H1 (cell line): Measurements from ENCODE around the gene SNED1. TPM values are rescaled to one million over a fixed set of nuclear protein-coding genes. Genes with fewer than 3 reads are reported as not detected.

Experiments
- CHD7 ChIP-seq: fragments of 300-600 bp; sonication (generic); IDR thresholded peaks from 2 replicates; pipeline ENCODE4 v1.7.1; 2012; ENCODE audit warnings: low read length, moderate library complexity, mild to moderate bottlenecking, inconsistent platforms; ENCODE audit not compliant: insufficient replicate concordance
- POU5F1 ChIP-seq: IDR thresholded peaks from 2 replicates; pipeline ENCODE4 v1.6.1; 2011; ENCODE audit warnings: low read depth, mild to moderate bottlenecking, low read length, moderate library complexity
- SRF ChIP-seq: IDR thresholded peaks from 2 replicates; pipeline ENCODE4 v1.6.1; 2011; ENCODE audit warnings: mild to moderate bottlenecking, low read depth, low read length, moderate library complexity
- TAF7 ChIP-seq: optimal IDR thresholded peaks from 2 replicates; pipeline ENCODE3; 2011; ENCODE audit warnings: low read depth, mild to moderate bottlenecking, inconsistent platforms, low read length, moderate library complexity, borderline replicate concordance
- polyA plus RNA-seq, 7 experiments: library from polyadenylated mRNA; depleted of rRNA in 3 of 7; stranded (reverse) in 5 of 7; unstranded in 2 of 7; fragments of >200 nt in 5 of 7; fragments of 200-250 nt in 2 of 7; gene quantifications; 1 replicate in 5 of 7; 2 replicates in 1 of 7; 4 replicates in 1 of 7; pipeline versions ENCODE4 v1.2.1 to v1.2.3, GENCODE V29; 2011 to 2013; ENCODE audit warnings: missing spikeins in 2 of 7, mixed read lengths in 2 of 7
- total RNA-seq: library from RNA; stranded (reverse); fragmentation: NEBNext Ultra II Directional; extraction: Animal tissue kit (Norgen Biotek cat#: 25700); gene quantifications from 2 replicates; pipeline ENCODE4 v1.2.1, GENCODE V29; 2021

Gene SNED1
- total and polyA plus RNA-seq, 2 of the 8 experiments (the other 6 are each of a cell fraction or from before 2014, with no cell fraction given): 1.9 TPM

GRCh38 chr2:241041589-241042158 lies 43.3 kb downstream of the SNED1 start (continued):
- TF ChIP-seq CHD7 (no peak), SRF (no peak), POU5F1 (no peak), TAF7 (no peak)
